H1 (cell line): ENCODE results near the gene PRKAR1B. TPM values are rescaled to one million over a fixed set of nuclear protein-coding genes. Genes with fewer than 3 reads are reported as not detected.

ENCODE experiments used
- CTCF ChIA-PET: fragments of 300-600 bp; sonication (Branson Sonifier 250); formaldehyde crosslinking; loops from one replicate; lab custom pipeline; 2021; ENCODE audit not compliant: partially characterized antibody; lab: Charles Lee
- POLR2A ChIA-PET: fragments of 300-600 bp; sonication (Branson Sonifier 250); formaldehyde crosslinking; loops from one replicate; lab custom pipeline; 2021; ENCODE audit warnings: inconsistent platforms; ENCODE audit not compliant: partially characterized antibody; lab: Charles Lee
- DNase-seq, 2 experiments: peaks; one replicate each; pipeline versions ENCODE4 v3.0.0 to v3.0.0-alpha.2; 2010 to 2022; ENCODE audit warnings: low spot score in 2 of 2, low read depth in 1 of 2, mixed read lengths in 1 of 2
- FAIRE-seq: peaks from 2 replicates; lab custom pipeline; 2011; peaks lifted over from hg19 to GRCh38; lab: Jason Lieb, UNC
- H2AFZ ChIP-seq: 2 replicates; pipeline ENCODE4 v1.8.1; 2012; ENCODE audit warnings: low read length, inconsistent platforms
- H2AK5ac ChIP-seq: 2 replicates; pipeline ENCODE4 v1.6.1; 2013; ENCODE audit warnings: low read depth, low read length
- H2BK120ac ChIP-seq: replicated peaks from 2 replicates; pipeline ENCODE3; 2013; ENCODE audit warnings: low read depth, low read length, inconsistent platforms
- H2BK12ac ChIP-seq: 2 replicates; pipeline ENCODE4 v1.6.1; 2013; ENCODE audit warnings: low read depth, low read length
- H2BK15ac ChIP-seq: 2 replicates; pipeline ENCODE4 v1.6.1; 2013; ENCODE audit warnings: low read length
- H2BK20ac ChIP-seq: 2 replicates; pipeline ENCODE4 v1.6.1; 2013; ENCODE audit warnings: low read length
- H2BK5ac ChIP-seq: 2 replicates; pipeline ENCODE4 v1.6.1; 2013; ENCODE audit warnings: low read depth, low read length
- H3K14ac ChIP-seq: 2 replicates; pipeline ENCODE4 v1.6.1; 2013; ENCODE audit warnings: inconsistent platforms; ENCODE audit not compliant: insufficient read length
- H3K18ac ChIP-seq: 2 replicates; pipeline ENCODE4 v1.6.1; 2013; ENCODE audit warnings: low read length; ENCODE audit errors: extremely low read depth
- H3K23ac ChIP-seq: 2 replicates; pipeline ENCODE4 v1.6.1; 2013; ENCODE audit warnings: inconsistent platforms; ENCODE audit not compliant: insufficient read length
- H3K23me2 ChIP-seq: 2 replicates; pipeline ENCODE4 v1.6.1; 2013; ENCODE audit warnings: low read depth, low read length
- H3K27ac ChIP-seq: 2 replicates; pipeline ENCODE4 v1.6.1; 2011; ENCODE audit warnings: low read depth, low read length, inconsistent platforms
- H3K27me3 ChIP-seq, 4 experiments: replicated peaks in 1 of 4; 1 replicate in 1 of 4; 2 replicates in 3 of 4; pipeline versions ENCODE4 v1.6.1 to v1.8.1; 2011 to 2013; ENCODE audit warnings: low read length in 3 of 4, mild to moderate bottlenecking in 3 of 4, inconsistent platforms in 2 of 4, mixed read lengths in 2 of 4, moderate library complexity in 1 of 4; ENCODE audit not compliant: control insufficient read depth in 3 of 4, insufficient read depth in 3 of 4; ENCODE audit errors: extremely low read depth in 1 of 4
- H3K36me3 ChIP-seq, 4 experiments: 2 replicates each; pipeline versions ENCODE4 v1.6.1 to v1.8.1; 2011 to 2013; ENCODE audit warnings: mild to moderate bottlenecking in 4 of 4, low read length in 3 of 4, moderate library complexity in 2 of 4, control low read depth in 1 of 4, inconsistent platforms in 1 of 4; ENCODE audit not compliant: insufficient read depth in 4 of 4, control insufficient read depth in 2 of 4
- H3K4ac ChIP-seq: replicated peaks from 2 replicates; pipeline ENCODE3; 2013; ENCODE audit warnings: low read length, low read depth, mixed read lengths, inconsistent platforms; ENCODE audit not compliant: insufficient read length
- H3K4me1 ChIP-seq, 4 experiments: replicated peaks in 1 of 4; 1 replicate in 1 of 4; 2 replicates in 3 of 4; pipeline versions ENCODE4 v1.6.1 to v1.8.1; 2011 to 2013; ENCODE audit warnings: low read length in 3 of 4, inconsistent platforms in 2 of 4, mixed read lengths in 1 of 4; ENCODE audit not compliant: insufficient read depth in 4 of 4, control insufficient read depth in 3 of 4
- H3K4me2 ChIP-seq, 2 experiments: 2 replicates each; pipeline versions ENCODE4 v1.6.1 to v1.8.1; 2011 to 2013; ENCODE audit warnings: low read depth in 2 of 2, low read length in 2 of 2, control low read depth in 1 of 2, inconsistent platforms in 1 of 2, mild to moderate bottlenecking in 1 of 2; ENCODE audit not compliant: insufficient read depth in 1 of 2
- H3K4me3 ChIP-seq, 4 experiments: fragments of 200-600, 300-600 bp in 1 of 4; sonication (generic), shearing (Covaris generic), sonication (Bioruptor Twin) in 1 of 4; 2 replicates each; pipeline versions ENCODE4 v1.5.1 to v1.8.1; 2011 to 2016; ENCODE audit warnings: low read length in 4 of 4, low read depth in 3 of 4, control low read depth in 2 of 4, inconsistent platforms in 2 of 4, mild to moderate bottlenecking in 2 of 4, mixed read lengths in 1 of 4, moderate library complexity in 1 of 4; ENCODE audit not compliant: insufficient read depth in 2 of 4; ENCODE audit errors: extremely low read depth in 1 of 4
- H3K56ac ChIP-seq: replicated peaks from 2 replicates; pipeline ENCODE3; 2013; ENCODE audit warnings: low read depth, mild to moderate bottlenecking, mixed read lengths, low read length, inconsistent platforms; ENCODE audit not compliant: insufficient read length
- H3K79me1 ChIP-seq: 2 replicates; pipeline ENCODE4 v1.6.1; 2013; ENCODE audit warnings: low read depth, low read length, control low read depth
- H3K79me2 ChIP-seq, 2 experiments: 2 replicates each; pipeline versions ENCODE4 v1.6.1 to v1.8.1; 2012 to 2013; ENCODE audit warnings: low read length in 2 of 2, mild to moderate bottlenecking in 2 of 2, inconsistent platforms in 1 of 2; ENCODE audit not compliant: insufficient read depth in 2 of 2, control insufficient read depth in 1 of 2
- H3K9ac ChIP-seq, 4 experiments: replicated peaks in 1 of 4; 1 replicate in 1 of 4; 2 replicates in 3 of 4; pipeline versions ENCODE4 v1.6.1 to v1.8.1; 2011 to 2013; ENCODE audit warnings: low read depth in 3 of 4, low read length in 3 of 4, control low read depth in 2 of 4, mild to moderate bottlenecking in 2 of 4, moderate library complexity in 2 of 4, inconsistent platforms in 1 of 4; ENCODE audit errors: extremely low read depth in 1 of 4
- H3K9me3 ChIP-seq, 2 experiments: 2 replicates each; pipeline versions ENCODE4 v1.6.1 to v1.8.1; 2012 to 2013; ENCODE audit warnings: mild to moderate bottlenecking in 2 of 2, moderate library complexity in 2 of 2, control low read depth in 1 of 2, inconsistent platforms in 1 of 2, low read depth in 1 of 2, low read length in 1 of 2, mixed read lengths in 1 of 2; ENCODE audit not compliant: insufficient read depth in 2 of 2
- H4K20me1 ChIP-seq, 2 experiments: replicated peaks in 1 of 2; 2 replicates each; pipeline versions ENCODE3 to v1.8.1; 2011 to 2013; ENCODE audit warnings: inconsistent platforms in 2 of 2, low read length in 2 of 2, mild to moderate bottlenecking in 1 of 2; ENCODE audit not compliant: insufficient read depth in 2 of 2, control insufficient read depth in 1 of 2
- H4K5ac ChIP-seq: 2 replicates; pipeline ENCODE4 v1.6.1; 2013; ENCODE audit warnings: low read length, low read depth, mixed read lengths, inconsistent platforms; ENCODE audit not compliant: insufficient read length
- H4K8ac ChIP-seq: 2 replicates; pipeline ENCODE4 v1.8.0; 2013; ENCODE audit warnings: mild to moderate bottlenecking, moderate library complexity, low read length, inconsistent platforms; ENCODE audit not compliant: insufficient read depth; ENCODE audit errors: extremely low read depth
- H4K91ac ChIP-seq: replicated peaks from 2 replicates; pipeline ENCODE3; 2013; ENCODE audit warnings: low read length, mixed read lengths, inconsistent platforms; ENCODE audit not compliant: insufficient read length
- CHD2 ChIP-seq: IDR thresholded peaks from 2 replicates; pipeline ENCODE4 v1.6.1; 2012; ENCODE audit warnings: low read length, improper control_type of control experiment
- CTCF ChIP-seq, 3 experiments: IDR thresholded peaks; 1 replicate in 2 of 3; 2 replicates in 1 of 3; pipeline versions ENCODE4 v1.5.1 to v1.6.1; 2011; ENCODE audit warnings: low read length in 3 of 3, mild to moderate bottlenecking in 3 of 3, inconsistent platforms in 2 of 3, low read depth in 1 of 3, moderate library complexity in 1 of 3; ENCODE audit not compliant: insufficient read depth in 1 of 3; ENCODE audit errors: control extremely low read depth in 1 of 3
- FOSL1 ChIP-seq: IDR thresholded peaks from 2 replicates; pipeline ENCODE4 v1.6.1; 2011; ENCODE audit warnings: mild to moderate bottlenecking, low read depth, low read length, moderate library complexity; ENCODE audit not compliant: insufficient read depth
- HDAC6 ChIP-seq: IDR thresholded peaks from one replicate; pipeline ENCODE4 v1.7.1; 2012; ENCODE audit warnings: low read depth, mild to moderate bottlenecking, inconsistent platforms, low read length, moderate library complexity
- MAX ChIP-seq: IDR thresholded peaks from 2 replicates; pipeline ENCODE4 v1.6.1; 2012; ENCODE audit warnings: inconsistent platforms
- PHF8 ChIP-seq: fragments of 200-600 bp; sonication (generic); conservative IDR thresholded peaks from 2 replicates; pipeline ENCODE4 v1.7.1; 2012; ENCODE audit warnings: low read depth, mild to moderate bottlenecking, inconsistent platforms, low read length, moderate library complexity
- SAP30 ChIP-seq: fragments of 300-600 bp; sonication (generic); IDR thresholded peaks from 2 replicates; pipeline ENCODE4 v1.7.1; 2012; ENCODE audit warnings: low read length, moderate library complexity, mild to moderate bottlenecking, inconsistent platforms; ENCODE audit not compliant: insufficient read depth, insufficient replicate concordance
- YY1 ChIP-seq: IDR thresholded peaks from 2 replicates; pipeline ENCODE4 v1.6.1; 2011; ENCODE audit warnings: low read depth, mild to moderate bottlenecking, low read length
- ZNF274 ChIP-seq: IDR thresholded peaks from 2 replicates; pipeline ENCODE4 v1.7.0; 2012; ENCODE audit warnings: low read length, borderline replicate concordance; ENCODE audit errors: extremely low read depth
- WGBS, 2 experiments: shearing (Covaris generic) in 1 of 2; methylation state at CpG; one replicate each; pipeline versions ENCODE4 v1.1.6 to v1.1.7; 2013 to 2015; ENCODE audit warnings: low lambda C conversion rate in 2 of 2, mixed read lengths in 2 of 2, inconsistent platforms in 1 of 2, low coverage in 1 of 2, missing lambda C conversion rate in 1 of 2; ENCODE audit not compliant: insufficient replicate concordance in 2 of 2, insufficient coverage in 1 of 2, insufficient read length in 1 of 2; ENCODE audit errors: extremely low coverage in 1 of 2, missing lambda C conversion rate in 1 of 2; 5-methylcytosine and 5-hydroxymethylcytosine counted together
- polyA plus RNA-seq, 7 experiments: library from polyadenylated mRNA; depleted of rRNA in 3 of 7; stranded (reverse) in 5 of 7; unstranded in 2 of 7; fragments of >200 nt in 5 of 7; fragments of 200-250 nt in 2 of 7; gene quantifications; 1 replicate in 5 of 7; 2 replicates in 1 of 7; 4 replicates in 1 of 7; pipeline versions ENCODE4 v1.2.1 to v1.2.3, GENCODE V29; 2011 to 2013; ENCODE audit warnings: missing spikeins in 2 of 7, mixed read lengths in 2 of 7
- total RNA-seq: library from RNA; stranded (reverse); fragmentation: NEBNext Ultra II Directional; extraction: Animal tissue kit (Norgen Biotek cat#: 25700); gene quantifications from 2 replicates; pipeline ENCODE4 v1.2.1, GENCODE V29; 2021
- TF ChIP-seq, protein P1 (sequence below): IDR thresholded peaks from 2 replicates; pipeline ENCODE4 v1.6.1; 2012; ENCODE audit warnings: inconsistent platforms

Gene PRKAR1B
- total and polyA plus RNA-seq, 2 of the 8 experiments (the other 6 are each of a cell fraction or from before 2014, with no cell fraction given): 12.3 to 55.7 TPM

DNA sequence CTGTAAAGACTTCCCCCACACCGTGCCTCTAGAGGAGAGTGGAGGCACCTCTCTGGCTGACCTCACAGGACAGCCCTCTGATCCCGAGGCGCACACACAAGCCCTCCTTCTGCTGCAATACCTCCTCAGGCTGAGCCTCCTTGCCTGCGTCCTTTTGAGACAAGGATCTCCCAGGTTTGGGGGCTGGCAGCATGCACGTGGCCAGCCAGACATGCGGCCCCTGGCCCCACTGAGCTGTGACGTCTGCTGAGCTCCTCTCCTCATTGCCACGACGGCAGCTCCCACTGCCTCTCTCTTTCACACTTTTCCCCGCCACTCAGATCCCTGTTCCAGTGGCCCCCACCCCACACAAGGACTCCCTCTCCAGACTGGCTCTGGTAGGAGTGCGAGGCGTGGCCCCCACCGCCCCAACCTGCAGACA is 12.8 kb downstream of the PRKAR1B start:
- Histone ChIP-seq H3K27ac (no peak overlapping the region), H3K4me3 (no peak overlapping the region), H2AFZ (no peak overlapping the region), H4K20me1 (peaks cover 0 to 10% of the 10 kb centered on the region in 2 experiments), H3K36me3 (peaks cover 0 to 3% (median 1%) of the 10 kb centered on the region in 4 experiments; a peak in 3 of 8 replicates), H3K9me3 (no peaks in the 10 kb centered on the region), H2BK12ac (no peak overlapping the region), H4K5ac (no peak overlapping the region), H3K56ac (no peak overlapping the region), H2BK120ac (no peak overlapping the region), H2BK5ac (no peak overlapping the region), H4K91ac (no peak overlapping the region), H3K23ac (no peak overlapping the region), H2BK20ac (no peak overlapping the region), H3K27me3 (no peaks in the 10 kb centered on the region), H3K4ac (no peak overlapping the region), H3K79me2 (peaks cover 0 to 25% of the 10 kb centered on the region in 2 experiments; a peak in 2 of 4 replicates), H3K14ac (no peak overlapping the region), H3K79me1 (peaks cover 7% of the 10 kb centered on the region), H2AK5ac (no peak overlapping the region), H3K4me2 (no peak overlapping the region), H2BK15ac (no peak overlapping the region), H3K9ac (no peak overlapping the region), H3K4me1 (peaks cover 0 to 7% (median 4%) of the 10 kb centered on the region in 4 experiments; a peak in 5 of 7 replicates), H3K18ac (no peak overlapping the region), H4K8ac (peak overlapping the region; percentile 31; the same call in 1 of the 2 replicates), H3K23me2 (no peaks in the 10 kb centered on the region)
- no peak for DNase-seq
- 86% methylated on average over 11 of the region's 13 CpGs; no CpG with 5 or more reads in 1 of the 2 experiments for WGBS, 2 experiments
- CTCF ChIA-PET: no interaction called here
- FAIRE-seq: no peak
- POLR2A ChIA-PET: interaction anchor here (0.5 to 1.6 kb wide), 3 partner anchors 11 to 138 kb away, joined by 3 to 4 read pairs (median 3); no protein-coding TSS in a partner anchor
- TF ChIP-seq FOSL1 (no peak), CTCF (IDR thresholded peaks at IDR 0.05; ENCODE audit: control extremely low read depth in 1 of 3, insufficient read depth in 1 of 3, low read depth in 1 of 3, low read length in 3 of 3) (no peak), MAX (peak; percentile 86), SAP30 (no peak), HDAC6 (no peak), PHF8 (no peak), YY1 (no peak), CHD2 (no peak), ZNF274 (no peak)
- TF ChIP-seq, protein P1, sequence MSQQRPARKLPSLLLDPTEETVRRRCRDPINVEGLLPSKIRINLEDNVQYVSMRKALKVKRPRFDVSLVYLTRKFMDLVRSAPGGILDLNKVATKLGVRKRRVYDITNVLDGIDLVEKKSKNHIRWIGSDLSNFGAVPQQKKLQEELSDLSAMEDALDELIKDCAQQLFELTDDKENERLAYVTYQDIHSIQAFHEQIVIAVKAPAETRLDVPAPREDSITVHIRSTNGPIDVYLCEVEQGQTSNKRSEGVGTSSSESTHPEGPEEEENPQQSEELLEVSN: peak; percentile 73
